ENCODE results near the gene IGDCC3. TPM values are rescaled to one million over a fixed set of nuclear protein-coding genes. Genes with fewer than 3 reads are reported as not detected.

The IGDCC3 gene
- total and polyA plus RNA-seq, 2 of the 8 experiments (the other 6 are each of a cell fraction or from before 2014, with no cell fraction given), result 26.8 to 45.7 TPM

GRCh38 chr15:65337436-65338070 is 40.2 kb downstream of the IGDCC3 start:
- Histone ChIP-seq H4K91ac (replicated peaks; ENCODE audit: insufficient read length, low read length) (no peak overlapping the region), H2AFZ (ENCODE audit: low read length) (no peak overlapping the region), H4K5ac (ENCODE audit: insufficient read length, low read depth, low read length) (no peak overlapping the region), H3K4me2 (ENCODE audit: insufficient read depth in 1 of 2, low read depth in 2 of 2, low read length in 2 of 2) (peak overlapping the region in 1 of 2 experiments; percentile 38; a peak in 1 of 4 replicates), H3K36me3 (ENCODE audit: control insufficient read depth in 2 of 4, insufficient read depth in 4 of 4, low read length in 3 of 4) (no peaks in the 10 kb centered on the region; a peak in 1 of 8 replicates), H2BK12ac (ENCODE audit: low read depth, low read length) (no peak overlapping the region), H4K8ac (ENCODE audit: extremely low read depth, insufficient read depth, low read length) (no peak overlapping the region), H3K9me3 (ENCODE audit: insufficient read depth in 2 of 2, low read depth in 1 of 2, low read length in 1 of 2) (no peaks in the 10 kb centered on the region), H3K27ac (ENCODE audit: low read depth, low read length) (no peak overlapping the region), H2BK120ac (replicated peaks; ENCODE audit: low read depth, low read length) (no peak overlapping the region), H3K79me2 (ENCODE audit: control insufficient read depth in 1 of 2, insufficient read depth in 2 of 2, low read length in 2 of 2) (no peaks in the 10 kb centered on the region; a peak in 1 of 4 replicates), H3K56ac (replicated peaks; ENCODE audit: insufficient read length, low read depth, low read length) (no peak overlapping the region), H3K23me2 (ENCODE audit: low read depth, low read length) (no peaks in the 10 kb centered on the region), H3K4me1 (replicated peaks in 1 of 4; ENCODE audit: control insufficient read depth in 3 of 4, insufficient read depth in 4 of 4, low read length in 3 of 4) (peaks cover 20 to 48% (median 37%) of the 10 kb centered on the region in 4 experiments), H2BK15ac (ENCODE audit: low read length) (peak overlapping the region; percentile 20; the same call in 1 of the 2 replicates), H3K9ac (replicated peaks in 1 of 4; ENCODE audit: extremely low read depth in 1 of 4, low read depth in 3 of 4, low read length in 3 of 4) (no peak overlapping the region), H3K18ac (ENCODE audit: extremely low read depth, low read length) (peak overlapping the region; percentile 51), H3K27me3 (replicated peaks in 1 of 4; ENCODE audit: control insufficient read depth in 3 of 4, extremely low read depth in 1 of 4, insufficient read depth in 3 of 4, low read length in 3 of 4) (no peaks in the 10 kb centered on the region), H2BK5ac (ENCODE audit: low read depth, low read length) (peak overlapping the region; percentile 41; the same call in 1 of the 2 replicates), H3K79me1 (ENCODE audit: low read depth, low read length) (peaks cover 7% of the 10 kb centered on the region), H3K14ac (ENCODE audit: insufficient read length) (no peak overlapping the region), H3K4ac (replicated peaks; ENCODE audit: insufficient read length, low read depth, low read length) (no peak overlapping the region), H2BK20ac (ENCODE audit: low read length) (no peak overlapping the region), H3K4me3 (ENCODE audit: extremely low read depth in 1 of 4, insufficient read depth in 2 of 4, low read depth in 3 of 4, low read length in 4 of 4) (no peak overlapping the region), H4K20me1 (replicated peaks in 1 of 2; ENCODE audit: control insufficient read depth in 1 of 2, insufficient read depth in 2 of 2, low read length in 2 of 2) (peaks cover 4 to 8% of the 10 kb centered on the region in 2 experiments), H3K23ac (ENCODE audit: insufficient read length) (no peak overlapping the region), H2AK5ac (ENCODE audit: low read depth, low read length) (peak overlapping the region; percentile 32; the same call in 1 of the 2 replicates)
- ChIA-PET CTCF (ENCODE audit: partially characterized antibody) (interaction anchor here (0.5 to 5.5 kb wide), 18 partner anchors 9 to 150 kb away, joined by 3 to 50 read pairs (median 5); no protein-coding TSS in a partner anchor), POLR2A (ENCODE audit: partially characterized antibody) (interaction anchor here (1.3 to 3.7 kb wide), 6 partner anchors 11 to 58 kb away, joined by 4 to 20 read pairs (median 5); partner anchors contain the start of gene IGDCC3)
- WGBS, 2 experiments (ENCODE audit: extremely low coverage in 1 of 2, insufficient coverage in 1 of 2, insufficient read length in 1 of 2, insufficient replicate concordance in 2 of 2, low coverage in 1 of 2, low lambda C conversion rate in 2 of 2, missing lambda C conversion rate in 1 of 2), result 72% methylated on average over 6 of the region's 6 CpGs; no CpG with 5 or more reads in 1 of the 2 experiments
- TF ChIP-seq TAF7 (optimal IDR thresholded peaks at IDR 0.05; ENCODE audit: borderline replicate concordance, low read depth, low read length) (no peak), CHD2 (IDR thresholded peaks at IDR 0.05; ENCODE audit: low read length) (no peak), CBX8 (IDR thresholded peaks at IDR 0.05; ENCODE audit: borderline replicate concordance, low read depth, low read length) (no peak), KDM4A (IDR thresholded peaks at IDR 0.05; ENCODE audit: low read depth, low read length, severe bottlenecking) (no peak), HDAC2 (IDR thresholded peaks at IDR 0.05; ENCODE audit: borderline replicate concordance in 1 of 2, low read depth in 2 of 2, low read length in 2 of 2) (no peak)
- DNase-seq (ENCODE audit: low read depth in 1 of 2, low spot score in 2 of 2) (no peak), FAIRE-seq (no peak)

Data from H1 (cell line).